ENCODE results near the gene ZNF471.

The ZNF471 gene

GRCh38 chr19:56573914-56574313, 66.3 kb downstream of the ZNF471 start:
- DNase-seq (ENCODE audit: low read depth in 2 of 2): no peak

- DNase-seq (ENCODE audit: low read depth in 2 of 2): no peak
Measured at GRCh38 chr19:56577719-56578602, 70.3 kb downstream of the ZNF471 start.

Measured in stimulated activated CD8-positive, alpha-beta memory T cell treated with anti-CD3 and anti-CD28 coated beads, Interleukin-2, amount 100 ng/mL, for 48 hours (primary cell).